Naive thymus-derived CD8-positive, alpha-beta T cell (primary cell): Measurements from ENCODE around the gene CLEC18B. TPM values are rescaled to one million over a fixed set of nuclear protein-coding genes. Genes with fewer than 3 reads are reported as not detected.
A peak's percentile ranks its signal among the peaks of the same experiment; 100 is the strongest.
"Not testable (repeated sequence)": the region's sequence is repeated elsewhere in the genome, so short reads cannot be mapped to it uniquely, and the experiment has no call there.

ENCODE experiments used
- ATAC-seq, 2 donors: fragments of 150-1000 bp; cut with Tn5 transposase in 1 of 2; sonication (Bioruptor Pico), chemical (Tn5 transposase) in 1 of 2; 1 replicate in 1 of 2; 2 replicates in 1 of 2; pipeline ENCODE4 v1.10.0; 2021; ENCODE audit warnings: mild to moderate bottlenecking in 2 of 2, moderate library complexity in 2 of 2
- POLR2A ChIA-PET: fragments of 350-600 bp; sonication (Branson Sonifier 250); formaldehyde crosslinking; loops from one replicate; lab custom pipeline; 2021; ENCODE audit warnings: antibody characterized with exemption; lab: Charles Lee
- DNase-seq, 10 donors: peaks; one replicate each; pipeline versions ENCODE4 v3.0.0 to v3.0.0-alpha.2; 2020 to 2022
- H3K27ac Mint-ChIP-seq, 10 donors: one replicate each; pipeline ENCODE4 v1.8.0; 2020 to 2022; ENCODE audit warnings: mild to moderate bottlenecking in 10 of 10, mixed read lengths in 10 of 10, moderate library complexity in 4 of 10, inconsistent platforms in 1 of 10
- H3K27me3 Mint-ChIP-seq, 5 donors: one replicate each; pipeline ENCODE4 v1.8.0; 2021 to 2022; ENCODE audit warnings: mixed read lengths in 5 of 5
- H3K36me3 Mint-ChIP-seq, 3 donors: one replicate each; pipeline ENCODE4 v1.8.0; 2020 to 2022; ENCODE audit warnings: mixed read lengths in 3 of 3, mild to moderate bottlenecking in 2 of 3, inconsistent platforms in 1 of 3
- H3K4me1 Mint-ChIP-seq, 4 donors: one replicate each; pipeline ENCODE4 v1.8.0; 2021 to 2022; ENCODE audit warnings: mixed read lengths in 4 of 4
- H3K4me3 Mint-ChIP-seq, 10 donors: one replicate each; pipeline ENCODE4 v1.8.0; 2020 to 2022; ENCODE audit warnings: mild to moderate bottlenecking in 10 of 10, mixed read lengths in 10 of 10, moderate library complexity in 6 of 10, inconsistent platforms in 1 of 10
- H3K9me3 Mint-ChIP-seq, 9 donors: one replicate each; pipeline ENCODE4 v1.8.0; 2020 to 2022; ENCODE audit warnings: mixed read lengths in 9 of 9, mild to moderate bottlenecking in 3 of 9, inconsistent platforms in 1 of 9, moderate library complexity in 1 of 9
- polyA plus RNA-seq, 3 donors: library from polyadenylated mRNA; unstranded; fragments of 300-500 nt; fragmentation: Illumina TruSeq; gene quantifications; one replicate each; pipeline ENCODE4 v1.2.3, GENCODE V29; 2021
- total RNA-seq, 8 experiments: library from RNA in 2 of 8; stranded (reverse) in 2 of 8; gene quantifications; one replicate each; pipeline ENCODE4 v1.2.3 and lab custom pipeline; 2021 to 2026

CLEC18B gene
- total and polyA plus RNA-seq, 5 experiments from 2014 or later = 4.2 TPM; not detected in 3

GRCh38 chr16:74438492-74438979 is 17.3 kb upstream of the CLEC18B start:
- Mint-ChIP-seq H3K4me1 (peaks cover 5 to 20% (median 16%) of the 10 kb centered on the region in 4 donors), H3K36me3 (peaks cover 16 to 18% (median 16%) of the 10 kb centered on the region in 3 donors), H3K27me3 (no peaks in the 10 kb centered on the region), H3K4me3 (peak overlapping the region in 6 of 10 donors; percentile 8 to 40 (median 27)), H3K27ac (peak overlapping the region in 8 of 10 donors; percentile 14 to 81 (median 76)), H3K9me3 (peaks cover 0 to 21% (median 2%) of the 10 kb centered on the region in 9 donors)
- DNase-seq (no peak), ATAC-seq (no peak)
- POLR2A ChIA-PET = no interaction called here

GRCh38 chr16:74431516-74431915 is 10.2 kb upstream of the CLEC18B start:
- POLR2A ChIA-PET = no interaction called here
- Mint-ChIP-seq H3K4me3 (no peak overlapping the region), H3K9me3 (peaks cover 0 to 20% (median 2%) of the 10 kb centered on the region in 9 donors), H3K27ac (no peak overlapping the region), H3K27me3 (no peaks in the 10 kb centered on the region), H3K36me3 (peaks cover 0 to 4% (median 3%) of the 10 kb centered on the region in 3 donors), H3K4me1 (peaks cover 0 to 6% (median under 1%) of the 10 kb centered on the region in 4 donors)
- no peak for DNase-seq
- no peak for ATAC-seq

- POLR2A ChIA-PET, H3K4me1 Mint-ChIP-seq, H3K36me3 Mint-ChIP-seq, H3K4me3 Mint-ChIP-seq, H3K27me3 Mint-ChIP-seq, H3K27ac Mint-ChIP-seq: not testable (repeated sequence)
- peaks cover 0 to 12% (median under 1%) of the 10 kb centered on the region in 9 donors for H3K9me3 Mint-ChIP-seq
- peak; percentile 76 to 80 for ATAC-seq
- DNase-seq = peak; percentile 20 to 76 (median 46)
These were observed 8.9 kb upstream of the CLEC18B start for GRCh38 chr16:74430036-74430712.

GRCh38 chr16:74428493-74428892 is 7.2 kb upstream of the CLEC18B start:
- DNase-seq, H3K36me3 Mint-ChIP-seq, H3K27ac Mint-ChIP-seq, H3K4me1 Mint-ChIP-seq, H3K9me3 Mint-ChIP-seq, H3K27me3 Mint-ChIP-seq, ATAC-seq, POLR2A ChIA-PET, H3K4me3 Mint-ChIP-seq: not testable (repeated sequence)

- DNase-seq, H3K27me3 Mint-ChIP-seq, H3K9me3 Mint-ChIP-seq, H3K4me1 Mint-ChIP-seq, H3K4me3 Mint-ChIP-seq, H3K36me3 Mint-ChIP-seq, H3K27ac Mint-ChIP-seq, POLR2A ChIA-PET, ATAC-seq: not testable (repeated sequence)
These were observed 4.5 kb upstream of the CLEC18B start for GRCh38 chr16:74425751-74426150.

- H3K36me3 Mint-ChIP-seq, H3K4me1 Mint-ChIP-seq, H3K9me3 Mint-ChIP-seq, DNase-seq, H3K27me3 Mint-ChIP-seq, H3K27ac Mint-ChIP-seq, POLR2A ChIA-PET, ATAC-seq, H3K4me3 Mint-ChIP-seq: not testable (repeated sequence)
These were observed 2.4 kb upstream of the CLEC18B start for GRCh38 chr16:74423721-74424120.

DNA sequence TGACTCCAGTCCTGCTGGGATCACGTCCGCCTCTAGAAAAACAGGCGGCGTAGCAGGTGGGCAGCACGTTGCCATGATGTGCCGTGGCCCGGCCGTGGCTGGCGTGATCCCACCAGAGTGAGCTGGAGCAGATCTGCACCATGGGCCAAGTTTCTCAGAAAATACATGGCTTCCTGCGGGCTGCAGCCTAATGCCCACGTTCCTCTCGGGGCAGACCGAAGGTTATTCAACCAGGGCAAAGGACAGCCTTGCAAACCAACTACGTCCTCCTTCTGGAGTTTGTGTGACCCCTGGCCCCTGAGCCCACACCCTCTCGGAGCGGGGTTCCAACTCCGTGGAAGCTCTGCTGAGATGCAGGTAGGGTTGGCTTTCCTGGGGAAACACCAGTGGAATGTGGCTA is 808 bp upstream of the CLEC18B start:
- DNase-seq, H3K9me3 Mint-ChIP-seq, H3K36me3 Mint-ChIP-seq, H3K27me3 Mint-ChIP-seq, ATAC-seq, H3K4me3 Mint-ChIP-seq, H3K27ac Mint-ChIP-seq, H3K4me1 Mint-ChIP-seq, POLR2A ChIA-PET: not testable (repeated sequence)

GRCh38 chr16:74421482-74421785 is 156 bp upstream of the CLEC18B start:
- H3K9me3 Mint-ChIP-seq, POLR2A ChIA-PET, H3K36me3 Mint-ChIP-seq, H3K4me3 Mint-ChIP-seq, H3K27me3 Mint-ChIP-seq, DNase-seq, H3K4me1 Mint-ChIP-seq, ATAC-seq, H3K27ac Mint-ChIP-seq: not testable (repeated sequence)

DNA sequence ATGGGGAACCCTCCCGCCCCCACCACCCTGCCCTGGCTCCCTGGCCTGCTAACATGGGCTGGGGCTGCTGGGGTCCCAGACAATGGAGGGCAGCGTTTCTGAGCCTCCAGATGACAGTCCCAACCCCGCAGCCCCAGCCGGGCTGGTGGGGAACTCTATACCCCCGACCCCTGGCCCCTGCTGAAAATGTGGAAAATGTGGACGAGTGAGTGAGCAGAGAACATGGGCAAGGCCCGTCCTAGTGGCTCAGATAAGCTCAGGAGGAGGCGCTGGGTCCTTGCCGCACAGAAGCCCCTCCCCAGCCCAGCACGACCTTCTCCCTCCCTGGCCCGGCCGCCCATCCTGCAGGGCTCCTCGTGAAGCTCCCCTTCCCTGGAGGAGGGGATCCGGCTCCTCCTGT is 1.5 kb downstream of the CLEC18B start:
- ATAC-seq, H3K27me3 Mint-ChIP-seq, H3K36me3 Mint-ChIP-seq, DNase-seq, H3K27ac Mint-ChIP-seq, H3K4me1 Mint-ChIP-seq, POLR2A ChIA-PET, H3K4me3 Mint-ChIP-seq, H3K9me3 Mint-ChIP-seq: not testable (repeated sequence)

- H3K36me3 Mint-ChIP-seq, H3K4me3 Mint-ChIP-seq, DNase-seq, H3K4me1 Mint-ChIP-seq, H3K27me3 Mint-ChIP-seq, H3K9me3 Mint-ChIP-seq, POLR2A ChIA-PET, ATAC-seq, H3K27ac Mint-ChIP-seq: not testable (repeated sequence)
These were observed 3.4 kb downstream of the CLEC18B start for GRCh38 chr16:74417897-74418296.

GRCh38 chr16:74413920-74414319 is 7.4 kb downstream of the CLEC18B start:
- H3K36me3 Mint-ChIP-seq, H3K9me3 Mint-ChIP-seq, ATAC-seq, POLR2A ChIA-PET, H3K4me1 Mint-ChIP-seq, H3K27me3 Mint-ChIP-seq, DNase-seq, H3K4me3 Mint-ChIP-seq, H3K27ac Mint-ChIP-seq: not testable (repeated sequence)

DNA sequence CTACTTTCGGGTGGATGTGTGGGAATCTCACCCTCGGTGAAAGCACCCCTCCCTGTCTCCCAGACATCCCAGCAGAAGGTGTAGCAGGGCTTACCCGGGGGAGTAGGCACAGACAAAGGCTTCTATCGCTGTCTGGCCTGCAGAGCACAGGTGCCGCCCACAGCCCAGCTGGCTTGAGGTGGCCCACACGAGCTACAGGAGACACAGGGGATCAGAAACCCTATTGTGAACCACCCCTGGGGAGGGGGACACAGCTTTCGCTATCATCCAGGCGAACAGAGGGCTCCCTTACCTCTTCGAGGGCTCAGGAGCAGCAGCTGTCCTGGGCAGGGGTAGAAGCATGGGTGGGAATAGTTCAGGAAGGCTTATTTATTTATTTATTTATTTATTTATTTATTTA is 7.8 kb downstream of the CLEC18B start:
- H3K36me3 Mint-ChIP-seq, H3K4me3 Mint-ChIP-seq, POLR2A ChIA-PET, H3K9me3 Mint-ChIP-seq, H3K27ac Mint-ChIP-seq, H3K4me1 Mint-ChIP-seq, DNase-seq, H3K27me3 Mint-ChIP-seq, ATAC-seq: not testable (repeated sequence)

DNA sequence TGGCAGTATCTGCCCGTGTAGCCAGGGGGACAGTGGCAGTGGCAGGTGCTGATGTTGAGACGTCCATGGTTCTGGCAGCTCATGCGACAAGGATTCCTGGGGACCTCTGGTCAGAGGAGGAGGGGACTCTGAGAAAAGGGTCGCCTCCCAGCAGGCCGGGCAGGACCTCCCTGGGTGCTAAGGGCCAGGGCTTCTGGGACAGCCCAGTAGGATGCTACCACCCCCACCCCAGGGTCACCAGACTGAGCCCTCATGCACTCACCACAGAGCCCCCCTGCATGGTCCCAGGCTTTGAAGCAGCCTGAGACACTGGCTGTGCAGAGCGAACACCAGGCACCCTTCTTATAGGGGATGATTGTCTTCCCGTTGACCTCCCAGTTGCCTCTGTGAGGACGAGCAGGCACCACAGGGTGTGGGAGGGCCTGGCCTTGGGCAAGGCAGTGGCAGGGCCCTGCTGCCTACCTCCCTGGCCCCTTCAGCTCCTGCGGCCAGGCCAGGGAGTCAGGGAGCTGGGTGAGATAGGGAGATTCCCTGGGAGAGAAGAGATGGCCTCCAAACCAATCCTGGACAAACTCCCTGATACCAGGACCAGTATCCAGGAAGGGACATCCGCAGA is 8.4 kb downstream of the CLEC18B start:
- ATAC-seq = not testable (repeated sequence)

More for the DNA sequence above, 8.4 kb downstream of the CLEC18B start:
- POLR2A ChIA-PET, H3K36me3 Mint-ChIP-seq, H3K9me3 Mint-ChIP-seq, DNase-seq, H3K4me3 Mint-ChIP-seq, H3K27me3 Mint-ChIP-seq, H3K4me1 Mint-ChIP-seq: not testable (repeated sequence)
- H3K27ac Mint-ChIP-seq = peak overlapping the region in 1 of 10 donors; percentile 33
